CD4-positive, alpha-beta T cell treated with Interleukin-1 beta for 1 hour (primary cell): ENCODE measurements around the gene RNF13.
"Not testable (repeated sequence)": the region's sequence is repeated elsewhere in the genome, so short reads cannot be mapped to it uniquely, and the experiment has no call there.

Experiments used
- DNase-seq, 2 donors: peaks; one replicate each; pipeline ENCODE4 v3.0.0-alpha.2; 2020 to 2022

RNF13 gene

GRCh38 chr3:149801639-149802038, 11.4 kb upstream of the RNF13 start:
- no peak for DNase-seq

GRCh38 chr3:149806171-149806778, 6.7 kb upstream of the RNF13 start:
- no peak for DNase-seq

GRCh38 chr3:149808209-149808829, 4.7 kb upstream of the RNF13 start:
- DNase-seq = peak; percentile 60 to 64

- no peak for DNase-seq
These were observed 3.3 kb upstream of the RNF13 start for GRCh38 chr3:149809699-149810098.

GRCh38 chr3:149810846-149811245, 2.2 kb upstream of the RNF13 start:
- no peak for DNase-seq

GRCh38 chr3:149812165-149812605, 830 bp upstream of the RNF13 start:
- DNase-seq = no peak

- peak; percentile 11 to 15 for DNase-seq
These were observed 609 bp downstream of the RNF13 start for GRCh38 chr3:149813367-149814281.

- no peak for DNase-seq
These were observed 2.3 kb downstream of the RNF13 start for GRCh38 chr3:149815321-149815720.

- no peak for DNase-seq
These were observed 2.7 kb downstream of the RNF13 start for GRCh38 chr3:149815728-149816127.

- DNase-seq = no peak
These were observed 3.3 kb downstream of the RNF13 start for GRCh38 chr3:149816311-149816710.

GRCh38 chr3:149816986-149817385, 4.0 kb downstream of the RNF13 start:
- no peak for DNase-seq

- no peak for DNase-seq
These were observed 6.4 kb downstream of the RNF13 start for GRCh38 chr3:149819432-149819831.

GRCh38 chr3:149820183-149820582, 7.2 kb downstream of the RNF13 start:
- no peak for DNase-seq

- no peak for DNase-seq
These were observed 13.6 kb downstream of the RNF13 start for GRCh38 chr3:149826636-149827035.

- no peak for DNase-seq
These were observed 15.4 kb downstream of the RNF13 start for GRCh38 chr3:149828390-149828789.

- not testable (repeated sequence) for DNase-seq
These were observed 16.6 kb downstream of the RNF13 start for GRCh38 chr3:149829631-149830030.

- no peak for DNase-seq
These were observed 17.9 kb downstream of the RNF13 start for GRCh38 chr3:149830902-149831301.

- DNase-seq = no peak
These were observed 18.3 kb downstream of the RNF13 start for GRCh38 chr3:149831321-149831720.

- no peak for DNase-seq
These were observed 19.1 kb downstream of the RNF13 start for GRCh38 chr3:149832086-149832485.

- DNase-seq = no peak
These were observed 20.2 kb downstream of the RNF13 start for GRCh38 chr3:149833241-149833640.

- not testable (repeated sequence) for DNase-seq
These were observed 25.5 kb downstream of the RNF13 start for GRCh38 chr3:149838491-149838890.

- not testable (repeated sequence) for DNase-seq
These were observed 26.5 kb downstream of the RNF13 start for GRCh38 chr3:149839469-149839868.

- no peak for DNase-seq
These were observed 26.9 kb downstream of the RNF13 start for GRCh38 chr3:149839896-149840295.

GRCh38 chr3:149843502-149843901, 30.5 kb downstream of the RNF13 start:
- DNase-seq = no peak
